HG02938 (cell line): ENCODE results near the gene LMAN2.
"Not testable (repeated sequence)": the region's sequence is repeated elsewhere in the genome, so short reads cannot be mapped to it uniquely, and the experiment has no call there.

Source experiments
- ATAC-seq: cut with Tn5 transposase; IDR thresholded peaks from one replicate; pipeline ENCODE4 v1.9.1; 2021; ENCODE audit warnings: mild to moderate bottlenecking, moderate library complexity; ENCODE audit not compliant: unreplicated experiment

LMAN2 gene

GRCh38 chr5:177349762-177350161 is 1.7 kb downstream of the LMAN2 start:
- no peak for ATAC-seq

- ATAC-seq: no peak
Observed at GRCh38 chr5:177349362-177349647, 2.2 kb downstream of the LMAN2 start.

- ATAC-seq: no peak
Observed at GRCh38 chr5:177347699-177348098, 3.8 kb downstream of the LMAN2 start.

DNA sequence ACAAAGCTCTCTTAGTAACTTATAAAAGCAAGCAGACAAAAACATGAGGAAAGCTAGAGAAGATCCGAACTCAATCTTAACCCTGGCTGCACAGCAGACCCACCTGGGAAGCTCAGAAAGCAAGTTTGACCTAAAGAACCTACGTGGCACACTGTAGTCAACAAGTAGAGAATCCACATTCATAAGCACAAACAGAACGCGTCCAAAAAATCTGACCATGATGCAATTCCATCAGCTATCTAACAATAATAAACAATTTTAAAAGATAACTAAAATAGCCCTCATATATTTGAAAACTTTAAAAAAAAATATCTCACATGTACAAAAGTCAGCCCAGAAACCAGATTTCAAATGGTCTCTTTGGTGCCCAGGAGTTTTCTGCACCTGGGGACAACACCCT is 4.6 kb downstream of the LMAN2 start:
- ATAC-seq: no peak

- ATAC-seq: no peak
Observed at GRCh38 chr5:177344891-177345290, 6.6 kb downstream of the LMAN2 start.

DNA sequence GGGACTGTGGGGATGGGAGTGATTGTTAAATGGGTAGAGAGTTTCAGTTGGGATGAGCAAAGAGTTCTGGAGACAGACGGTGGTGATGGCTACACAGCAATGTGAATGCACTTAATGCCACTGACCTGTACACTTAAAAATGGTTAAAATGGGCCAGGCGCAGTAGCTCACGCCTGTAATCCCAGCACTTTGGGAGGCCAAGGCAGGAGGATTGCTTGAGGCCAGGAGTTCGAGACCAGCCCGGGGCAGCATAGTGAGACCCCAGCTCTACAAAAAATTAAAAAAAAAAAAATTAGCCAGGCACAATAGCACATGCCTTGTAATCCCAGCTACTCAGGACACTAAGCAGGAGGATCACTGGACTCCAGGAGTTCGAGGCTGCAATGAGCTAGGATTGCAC is 7.7 kb downstream of the LMAN2 start:
- no peak for ATAC-seq

GRCh38 chr5:177343000-177343399 is 8.5 kb downstream of the LMAN2 start:
- ATAC-seq: not testable (repeated sequence)

GRCh38 chr5:177339107-177339638 is 12.3 kb downstream of the LMAN2 start:
- ATAC-seq: no peak

DNA sequence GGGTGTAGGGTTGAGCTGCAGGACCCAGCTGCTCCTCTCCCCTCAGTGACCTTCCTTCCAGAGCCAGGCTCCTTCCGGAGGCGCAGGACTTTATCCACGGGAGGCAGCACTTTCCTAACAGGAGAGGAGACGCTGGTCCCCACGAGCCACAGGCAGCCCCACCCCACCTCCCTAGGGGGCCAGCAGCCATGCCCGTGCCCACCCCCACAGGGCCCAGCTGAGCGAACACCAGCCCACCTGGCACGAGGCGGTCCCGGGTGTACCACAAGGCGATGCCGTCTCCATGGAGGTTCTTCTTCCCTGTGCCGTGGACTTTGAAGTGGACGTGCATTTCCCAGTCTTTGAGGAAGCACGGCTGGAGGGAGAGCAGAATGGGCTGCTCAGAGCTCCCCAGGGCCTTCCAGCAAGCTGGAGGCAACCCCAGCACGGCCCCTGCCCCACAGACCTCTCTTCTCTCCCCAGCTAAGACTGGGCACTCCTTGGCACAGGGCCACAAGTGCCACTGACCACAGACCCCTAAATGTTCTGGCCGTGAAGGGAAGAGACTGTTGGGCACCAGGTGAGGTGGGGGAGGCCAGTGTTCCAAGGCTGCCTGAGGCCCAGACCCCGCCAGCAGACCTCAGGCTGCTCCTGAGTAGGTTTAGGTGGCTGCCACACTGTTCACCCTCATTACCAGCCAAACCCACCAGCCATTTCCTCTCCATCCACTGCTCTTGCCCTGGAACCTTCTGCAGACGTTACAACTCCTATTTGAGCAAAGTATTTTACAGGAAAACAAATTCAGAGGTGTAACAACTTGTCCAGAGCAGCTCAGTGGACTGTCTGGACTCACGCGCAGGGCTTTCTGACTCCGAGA is 13.0 kb downstream of the LMAN2 start:
- no peak for ATAC-seq

DNA sequence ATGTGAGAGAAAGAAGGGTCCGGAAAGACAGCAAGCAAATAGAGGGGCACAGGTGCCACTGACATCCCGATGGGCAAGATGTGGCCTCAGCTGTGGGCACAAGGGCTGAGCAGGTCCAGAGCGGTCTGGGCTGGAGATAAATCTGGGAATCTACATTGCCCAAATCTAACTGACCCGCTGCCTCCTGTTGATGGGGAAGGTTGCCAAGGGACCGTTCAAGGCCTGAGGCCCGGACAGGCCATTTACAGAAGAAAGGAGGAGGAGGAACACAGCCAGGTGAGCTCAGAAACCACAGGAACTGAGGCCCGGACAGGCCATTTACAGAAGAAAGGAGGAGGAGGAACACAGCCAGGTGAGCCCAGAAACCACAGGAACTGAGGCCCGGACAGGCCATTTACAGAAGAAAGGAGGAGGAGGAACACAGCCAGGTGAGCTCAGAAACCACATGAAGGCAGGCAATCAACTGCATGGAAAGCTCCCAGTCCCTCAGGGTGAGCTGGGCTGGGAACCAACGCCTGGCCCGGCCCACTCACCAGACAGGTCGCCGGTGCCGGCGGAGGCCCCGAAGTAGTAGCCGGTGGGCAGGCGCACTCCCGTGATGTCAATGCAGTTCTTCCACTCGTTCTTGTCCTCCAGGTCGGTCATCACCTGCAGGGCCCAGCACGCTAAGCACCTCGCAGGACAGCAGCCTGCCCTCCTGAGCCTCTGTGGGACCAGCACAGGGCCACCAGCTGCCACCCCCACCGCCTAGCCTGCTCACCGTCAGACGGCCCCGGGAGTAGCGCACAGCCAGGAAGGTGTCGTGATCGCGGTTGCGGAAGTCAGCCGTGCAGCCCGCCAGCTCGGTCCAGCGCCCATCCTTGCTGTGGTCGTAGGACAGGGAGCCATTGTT is 14.6 kb downstream of the LMAN2 start:
- no peak for ATAC-seq

- no peak for ATAC-seq
Observed at GRCh38 chr5:177336112-177336511, 15.4 kb downstream of the LMAN2 start.

GRCh38 chr5:177335701-177336065 is 15.8 kb downstream of the LMAN2 start:
- no peak for ATAC-seq

DNA sequence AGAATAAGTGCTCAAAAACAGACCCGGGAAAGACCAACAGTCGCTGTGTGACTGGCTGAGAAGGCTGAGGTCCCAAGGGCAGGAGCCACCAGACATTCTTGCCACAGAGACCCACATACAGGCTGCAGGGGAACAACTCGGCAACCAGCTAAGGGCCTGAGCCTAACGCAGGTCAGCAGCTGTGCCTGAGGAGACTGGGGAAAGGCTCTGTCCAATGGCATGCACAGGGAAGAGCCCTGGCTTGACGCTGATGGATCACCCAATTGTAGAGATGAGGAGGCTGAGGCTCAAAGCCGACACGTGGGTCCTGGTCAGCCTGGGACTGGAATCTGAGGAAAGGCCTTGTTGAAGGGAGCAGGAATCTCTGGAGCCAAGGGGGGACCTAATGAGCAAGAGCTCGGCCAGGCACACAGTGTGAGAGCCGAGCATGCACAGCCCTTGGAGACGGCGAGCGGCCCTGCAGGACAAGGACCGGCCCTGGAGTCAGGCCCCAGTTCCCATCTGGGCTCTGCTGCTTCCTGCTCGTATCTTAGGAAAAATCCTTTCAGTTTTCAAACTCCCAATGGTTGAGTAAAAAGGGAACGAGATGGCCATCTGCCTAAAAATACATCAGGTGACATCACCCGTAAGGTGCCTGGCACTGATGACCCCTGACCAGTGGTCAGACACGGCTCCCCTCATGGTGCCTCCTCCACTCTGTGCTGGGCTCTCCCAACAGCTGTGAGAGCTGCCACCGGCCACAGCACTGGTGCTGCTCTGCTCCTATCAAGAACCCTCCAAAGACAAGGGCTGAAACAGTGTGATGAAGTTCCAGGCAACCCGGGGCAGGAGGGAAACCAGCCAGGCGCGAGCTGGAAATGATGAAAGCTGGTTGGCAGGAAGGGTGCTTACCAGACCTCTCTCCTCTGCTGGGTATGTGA is 16.4 kb downstream of the LMAN2 start:
- ATAC-seq: no peak

- ATAC-seq: no peak
Observed at GRCh38 chr5:177334155-177334551, 17.3 kb downstream of the LMAN2 start.

DNA sequence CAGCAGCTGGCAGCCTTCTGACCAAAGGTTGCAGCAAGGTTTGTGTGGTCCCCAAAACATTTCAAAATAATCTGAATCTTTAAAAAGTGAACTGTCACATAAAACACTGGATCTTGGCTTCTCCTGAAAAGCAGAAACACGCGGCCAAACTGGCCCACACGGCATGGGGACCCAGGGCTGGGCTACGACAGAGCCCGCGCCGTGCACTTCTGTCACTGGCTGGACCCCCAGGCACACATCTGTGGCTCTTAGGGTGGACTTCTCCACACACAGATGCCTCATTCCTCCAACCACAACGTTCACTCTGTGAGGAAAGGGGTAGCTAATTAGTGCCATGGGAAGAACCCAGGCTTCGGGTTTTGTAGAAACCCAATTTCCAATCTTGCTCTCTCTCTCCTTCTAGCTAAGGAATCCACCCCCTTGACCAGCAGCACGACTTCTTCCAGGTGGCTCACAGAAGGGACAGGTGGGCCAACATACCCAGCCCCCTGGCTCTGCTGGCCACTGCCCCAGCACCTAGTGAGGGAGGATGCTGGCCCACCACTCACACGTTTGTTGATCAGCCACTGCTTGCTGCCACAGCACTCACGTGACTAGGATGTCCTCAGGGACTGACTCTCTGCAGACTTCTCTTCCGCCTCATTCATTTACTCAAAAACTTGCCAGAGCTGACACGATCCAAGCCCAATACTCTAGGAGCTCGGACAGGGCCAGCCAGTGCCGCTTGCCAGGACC is 17.9 kb downstream of the LMAN2 start:
- ATAC-seq: no peak

GRCh38 chr5:177332896-177333260 is 18.6 kb downstream of the LMAN2 start:
- no peak for ATAC-seq

GRCh38 chr5:177332031-177332895 is 19.2 kb downstream of the LMAN2 start:
- no peak for ATAC-seq

- ATAC-seq: no peak
Observed at GRCh38 chr5:177330991-177331842, 20.3 kb downstream of the LMAN2 start.
